Loucy (cell line): ENCODE results near the gene USP33.

Experiments used
- H2AFZ ChIP-seq: fragments of 200-600 bp; sonication (generic); 2 replicates; pipeline ENCODE4 v1.6.0; 2016; ENCODE audit warnings: antibody characterized with exemption, mild to moderate bottlenecking, low read length, moderate library complexity
- H3F3A ChIP-seq: fragments of 200-600 bp; 2 replicates; pipeline ENCODE4 v1.6.0; 2016; ENCODE audit warnings: antibody characterized with exemption, low read depth, mild to moderate bottlenecking
- H3K27me3 ChIP-seq: fragments of 200-600 bp; sonication (generic); 2 replicates; pipeline ENCODE4 v1.6.1; 2014; ENCODE audit warnings: low read length, mild to moderate bottlenecking; ENCODE audit not compliant: insufficient read depth, poor library complexity, severe bottlenecking
- H3K36me3 ChIP-seq: fragments of 200-600 bp; sonication (generic); 2 replicates; pipeline ENCODE4 v1.6.1; 2016; ENCODE audit warnings: low read length; ENCODE audit not compliant: insufficient read depth
- H3K4me1 ChIP-seq: fragments of 200-600 bp; sonication (generic); 2 replicates; pipeline ENCODE4 v1.5.1; 2014; ENCODE audit warnings: low read length, mild to moderate bottlenecking; ENCODE audit not compliant: insufficient read depth, poor library complexity, severe bottlenecking
- H3K4me2 ChIP-seq: fragments of 200-600 bp; sonication (generic); 2 replicates; pipeline ENCODE4 v1.6.0; 2014; ENCODE audit warnings: antibody characterized with exemption, low read length, low read depth, mild to moderate bottlenecking; ENCODE audit not compliant: poor library complexity, severe bottlenecking
- H3K4me3 ChIP-seq: fragments of 200-600 bp; sonication (generic); 2 replicates; pipeline ENCODE4 v1.5.1; 2014; ENCODE audit warnings: low read length, mild to moderate bottlenecking, mixed read lengths; ENCODE audit not compliant: poor library complexity, severe bottlenecking
- H3K79me2 ChIP-seq: fragments of 200-600 bp; sonication (generic); 2 replicates; pipeline ENCODE4 v1.6.1; 2014; ENCODE audit warnings: low read length; ENCODE audit not compliant: insufficient read depth
- H3K9ac ChIP-seq: fragments of 200-600 bp; sonication (generic); 2 replicates; pipeline ENCODE4 v1.6.0; 2014; ENCODE audit warnings: mild to moderate bottlenecking, low read depth, low read length, moderate library complexity; ENCODE audit not compliant: poor library complexity, severe bottlenecking
- H3K9me2 ChIP-seq: fragments of 200-600 bp; sonication (generic); replicated peaks from 2 replicates; pipeline ENCODE4 v1.6.1; 2016; ENCODE audit warnings: low read depth, low read length, mixed read lengths
- H3K9me3 ChIP-seq: fragments of 200-600 bp; sonication (generic); 2 replicates; pipeline ENCODE4 v1.6.1; 2014; ENCODE audit warnings: mild to moderate bottlenecking, antibody characterized with exemption, low read length, low read depth; ENCODE audit not compliant: insufficient read depth
- H4K20me1 ChIP-seq: fragments of 200-600 bp; sonication (generic); 2 replicates; pipeline ENCODE4 v1.6.0; 2014; ENCODE audit warnings: antibody characterized with exemption, low read length, mild to moderate bottlenecking; ENCODE audit not compliant: insufficient read depth, poor library complexity, severe bottlenecking
- EZH2phosphoT487 ChIP-seq: fragments of 200-600 bp; IDR thresholded peaks from 2 replicates; pipeline ENCODE4 v1.6.1; 2018; ENCODE audit warnings: antibody characterized with exemption, mild to moderate bottlenecking, moderate library complexity, borderline replicate concordance
- TF ChIP-seq, protein P1 (sequence below): fragments of 200-600 bp; sonication (generic); conservative IDR thresholded peaks from 2 replicates; pipeline ENCODE4 v1.5.1; 2014; ENCODE audit warnings: mild to moderate bottlenecking, antibody characterized with exemption, low read length

The USP33 gene

DNA sequence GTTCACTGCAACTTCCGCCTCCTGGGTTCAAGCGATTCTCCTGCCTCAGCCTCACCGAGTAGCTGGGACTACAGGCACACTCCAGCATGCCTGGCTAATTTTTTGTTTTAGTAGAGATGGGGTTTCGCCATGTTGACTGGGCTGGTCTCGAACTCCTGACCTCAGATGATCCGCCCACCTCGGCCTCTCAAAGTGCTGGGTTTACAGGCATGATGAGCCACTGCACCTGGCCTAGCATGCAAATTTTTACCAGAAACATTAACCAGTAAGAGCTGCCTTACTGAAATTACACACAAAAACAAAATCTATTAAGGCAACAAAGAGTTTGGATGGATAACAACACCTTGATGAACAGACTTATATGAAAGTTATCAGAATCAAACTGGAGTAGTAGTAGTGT is 89.3 kb downstream of the USP33 start:
- no peaks in the 10 kb centered on the region for H3K27me3 ChIP-seq
- H3K4me3 ChIP-seq, result no peak overlapping the region
- H3F3A ChIP-seq, result no peaks in the 10 kb centered on the region
- H4K20me1 ChIP-seq, result peaks cover 76% of the 10 kb centered on the region
- no peak overlapping the region for H3K9ac ChIP-seq
- no peaks in the 10 kb centered on the region for H3K9me2 ChIP-seq
- H3K4me2 ChIP-seq, result no peak overlapping the region
- H2AFZ ChIP-seq, result no peak overlapping the region
- H3K79me2 ChIP-seq, result peaks cover 99% of the 10 kb centered on the region
- no peaks in the 10 kb centered on the region for H3K36me3 ChIP-seq
- no peaks in the 10 kb centered on the region for H3K9me3 ChIP-seq
- peaks cover 5% of the 10 kb centered on the region for H3K4me1 ChIP-seq
- no peak for TF ChIP-seq EZH2phosphoT487
- TF ChIP-seq, protein P1, sequence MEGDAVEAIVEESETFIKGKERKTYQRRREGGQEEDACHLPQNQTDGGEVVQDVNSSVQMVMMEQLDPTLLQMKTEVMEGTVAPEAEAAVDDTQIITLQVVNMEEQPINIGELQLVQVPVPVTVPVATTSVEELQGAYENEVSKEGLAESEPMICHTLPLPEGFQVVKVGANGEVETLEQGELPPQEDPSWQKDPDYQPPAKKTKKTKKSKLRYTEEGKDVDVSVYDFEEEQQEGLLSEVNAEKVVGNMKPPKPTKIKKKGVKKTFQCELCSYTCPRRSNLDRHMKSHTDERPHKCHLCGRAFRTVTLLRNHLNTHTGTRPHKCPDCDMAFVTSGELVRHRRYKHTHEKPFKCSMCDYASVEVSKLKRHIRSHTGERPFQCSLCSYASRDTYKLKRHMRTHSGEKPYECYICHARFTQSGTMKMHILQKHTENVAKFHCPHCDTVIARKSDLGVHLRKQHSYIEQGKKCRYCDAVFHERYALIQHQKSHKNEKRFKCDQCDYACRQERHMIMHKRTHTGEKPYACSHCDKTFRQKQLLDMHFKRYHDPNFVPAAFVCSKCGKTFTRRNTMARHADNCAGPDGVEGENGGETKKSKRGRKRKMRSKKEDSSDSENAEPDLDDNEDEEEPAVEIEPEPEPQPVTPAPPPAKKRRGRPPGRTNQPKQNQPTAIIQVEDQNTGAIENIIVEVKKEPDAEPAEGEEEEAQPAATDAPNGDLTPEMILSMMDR, result no peak

DNA sequence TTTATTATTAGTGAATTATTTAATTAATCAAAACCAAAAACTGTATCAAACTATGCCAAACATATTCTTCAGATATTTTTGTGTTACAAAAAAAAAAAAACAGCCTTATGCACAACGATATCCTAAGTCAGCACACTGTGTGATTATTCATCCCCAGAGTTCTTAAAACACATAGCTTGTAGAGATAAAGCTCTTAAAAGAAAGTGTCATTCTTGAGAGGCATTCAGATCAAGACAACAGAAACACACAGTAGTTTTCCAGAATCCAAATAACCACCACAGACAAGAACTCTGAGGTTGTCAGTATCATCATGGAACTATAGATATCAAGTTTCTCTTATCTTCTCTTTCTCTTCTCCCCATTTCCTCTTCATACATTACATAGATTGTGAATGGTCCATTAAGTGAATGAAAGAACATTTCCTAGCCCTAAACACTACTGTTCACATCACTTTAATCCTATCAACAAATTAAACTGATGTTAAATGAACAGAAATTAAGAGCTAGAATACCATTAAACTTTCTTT is 90.7 kb downstream of the USP33 start:
- peaks cover 5% of the 10 kb centered on the region for H3K4me1 ChIP-seq

DNA sequence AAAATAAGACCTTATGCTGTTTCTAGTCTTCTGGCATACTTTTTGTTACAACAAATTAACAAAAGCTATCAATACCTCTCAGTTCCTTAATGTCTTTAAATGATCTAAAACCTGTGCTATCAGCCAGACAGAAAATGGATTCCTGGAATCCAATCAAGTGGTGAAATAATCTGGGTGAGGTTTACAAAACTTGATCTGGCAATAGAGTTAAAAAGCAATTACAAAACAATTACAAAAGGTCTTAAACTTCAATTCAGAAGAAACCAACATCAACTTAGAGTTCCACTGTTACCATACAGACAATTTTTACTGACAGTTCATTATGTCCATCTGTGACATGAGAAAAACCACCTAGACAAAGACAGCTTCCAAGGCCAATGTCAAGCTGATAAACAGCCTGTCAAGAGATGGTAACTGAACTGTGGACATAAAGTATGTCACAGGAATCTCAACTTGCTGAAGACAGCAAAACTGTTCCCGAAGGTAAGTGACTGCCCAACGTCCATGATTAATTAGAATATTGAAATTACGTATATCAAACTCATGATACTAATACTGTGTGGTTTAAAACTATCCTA is 94.6 kb downstream of the USP33 start:
- no peak overlapping the region for H3K9ac ChIP-seq
- TF ChIP-seq EZH2phosphoT487, result no peak
- TF ChIP-seq, protein P1, result no peak
- H2AFZ ChIP-seq, result no peak overlapping the region
- H3K9me2 ChIP-seq, result no peaks in the 10 kb centered on the region
- H3K27me3 ChIP-seq, result no peaks in the 10 kb centered on the region
- H3K36me3 ChIP-seq, result no peaks in the 10 kb centered on the region
- H3K79me2 ChIP-seq, result peaks cover 99% of the 10 kb centered on the region
- no peak overlapping the region for H3K4me3 ChIP-seq
- no peak overlapping the region for H3K4me2 ChIP-seq
- H3K9me3 ChIP-seq, result no peaks in the 10 kb centered on the region
- H3F3A ChIP-seq, result no peaks in the 10 kb centered on the region
- peaks cover 71% of the 10 kb centered on the region for H4K20me1 ChIP-seq
- no peaks in the 10 kb centered on the region for H3K4me1 ChIP-seq

More for the DNA sequence above, 90.7 kb downstream of the USP33 start:
- Histone ChIP-seq H3K79me2 (peaks cover 99% of the 10 kb centered on the region), H3K4me3 (no peak overlapping the region), H3K36me3 (no peaks in the 10 kb centered on the region), H3K4me2 (no peak overlapping the region), H3K27me3 (no peaks in the 10 kb centered on the region), H3K9me3 (no peaks in the 10 kb centered on the region), H2AFZ (no peak overlapping the region), H3K9ac (no peak overlapping the region), H3F3A (no peaks in the 10 kb centered on the region), H4K20me1 (peaks cover 78% of the 10 kb centered on the region), H3K9me2 (no peaks in the 10 kb centered on the region)
- no peak for TF ChIP-seq EZH2phosphoT487
- TF ChIP-seq, protein P1, result no peak
